HL-60/S4 treated with retinoic acid at 250 ng/mL for 4 days and 3 days (cell line): ENCODE results near the gene RNF112.

Source experiments
- in situ Hi-C: fragments of 300-500 bp; cut with MboI; formaldehyde crosslinking; loops from 2 replicates; pipeline ENCODE4 v1.7.0; 2022; ENCODE audit warnings: low sequenced_read_pairs

The RNF112 gene

GRCh38 chr17:19410875-19411620, at the start of gene RNF112:
Gene RNF112, plus strand, starts transcription at chr17:19411232. Its CDS starts 177 bp downstream, at chr17:19411409.
- in situ Hi-C loops: no loop called here

- in situ Hi-C loops: loop anchor here (25.0 kb wide), 1 partner anchor 401 kb away; no protein-coding TSS in a partner anchor
Observed at GRCh38 chr17:19361326-19361725, 49.7 kb upstream of the RNF112 start.

- in situ Hi-C loops: loop anchor here (25.0 kb wide), 1 partner anchor 400 kb away; no protein-coding TSS in a partner anchor
Observed at GRCh38 chr17:19361944-19362276, 49.1 kb upstream of the RNF112 start.

- in situ Hi-C loops: loop anchor here (25.0 kb wide), 1 partner anchor 400 kb away; no protein-coding TSS in a partner anchor
Observed at GRCh38 chr17:19362277-19363113, 48.5 kb upstream of the RNF112 start, which contains the start of gene B9D1. Gene B9D1, minus strand, starts transcription at chr17:19362723. Its CDS starts 154 bp downstream, at chr17:19362569.

GRCh38 chr17:19363114-19363438, 48.0 kb upstream of the RNF112 start:
- in situ Hi-C loops: loop anchor here (25.0 kb wide), 1 partner anchor 399 kb away; no protein-coding TSS in a partner anchor

GRCh38 chr17:19363460-19364035, 47.5 kb upstream of the RNF112 start:
- in situ Hi-C loops: loop anchor here (25.0 kb wide), 1 partner anchor 399 kb away; no protein-coding TSS in a partner anchor

- in situ Hi-C loops: loop anchor here (5.0 to 25.0 kb wide), 2 partner anchors 82 to 397 kb away; no protein-coding TSS in a partner anchor
Observed at GRCh38 chr17:19364699-19365498, 46.1 kb upstream of the RNF112 start.

GRCh38 chr17:19365499-19365817, 45.6 kb upstream of the RNF112 start:
- in situ Hi-C loops: loop anchor here (5.0 to 25.0 kb wide), 2 partner anchors 82 to 397 kb away; no protein-coding TSS in a partner anchor

- in situ Hi-C loops: loop anchor here (5.0 to 25.0 kb wide), 2 partner anchors 81 to 396 kb away; no protein-coding TSS in a partner anchor
Observed at GRCh38 chr17:19365833-19366636, 45.0 kb upstream of the RNF112 start.

- in situ Hi-C loops: loop anchor here (5.0 to 25.0 kb wide), 2 partner anchors 81 to 396 kb away; no protein-coding TSS in a partner anchor
Observed at GRCh38 chr17:19366637-19366972, 44.4 kb upstream of the RNF112 start.

GRCh38 chr17:19368229-19368628, 42.8 kb upstream of the RNF112 start:
- in situ Hi-C loops: loop anchor here (5.0 to 25.0 kb wide), 2 partner anchors 79 to 394 kb away; no protein-coding TSS in a partner anchor

- in situ Hi-C loops: loop anchor here (5.0 to 25.0 kb wide), 2 partner anchors 78 to 393 kb away; no protein-coding TSS in a partner anchor
Observed at GRCh38 chr17:19369107-19369778, 41.8 kb upstream of the RNF112 start.

GRCh38 chr17:19369846-19370492, 41.1 kb upstream of the RNF112 start:
- in situ Hi-C loops: loop anchor here (5.0 to 25.0 kb wide), 2 partner anchors 77 to 392 kb away; no protein-coding TSS in a partner anchor

GRCh38 chr17:19370493-19370960, 40.5 kb upstream of the RNF112 start:
- in situ Hi-C loops: loop anchor here (25.0 kb wide), 1 partner anchor 392 kb away; no protein-coding TSS in a partner anchor

GRCh38 chr17:19371259-19372010, 39.6 kb upstream of the RNF112 start:
- in situ Hi-C loops: loop anchor here (25.0 kb wide), 1 partner anchor 391 kb away; no protein-coding TSS in a partner anchor

GRCh38 chr17:19372011-19372370, 39.0 kb upstream of the RNF112 start:
- in situ Hi-C loops: loop anchor here (25.0 kb wide), 1 partner anchor 390 kb away; no protein-coding TSS in a partner anchor

GRCh38 chr17:19372439-19372838, 38.6 kb upstream of the RNF112 start:
- in situ Hi-C loops: loop anchor here (25.0 kb wide), 1 partner anchor 390 kb away; no protein-coding TSS in a partner anchor
